ENCODE measurements around the gene CACNA2D4. TPM values are rescaled to one million over a fixed set of nuclear protein-coding genes. Genes with fewer than 3 reads are reported as not detected.

Gene CACNA2D4
- total RNA-seq, 1 experiment from 2014 or later, result 3.6 TPM

DNA sequence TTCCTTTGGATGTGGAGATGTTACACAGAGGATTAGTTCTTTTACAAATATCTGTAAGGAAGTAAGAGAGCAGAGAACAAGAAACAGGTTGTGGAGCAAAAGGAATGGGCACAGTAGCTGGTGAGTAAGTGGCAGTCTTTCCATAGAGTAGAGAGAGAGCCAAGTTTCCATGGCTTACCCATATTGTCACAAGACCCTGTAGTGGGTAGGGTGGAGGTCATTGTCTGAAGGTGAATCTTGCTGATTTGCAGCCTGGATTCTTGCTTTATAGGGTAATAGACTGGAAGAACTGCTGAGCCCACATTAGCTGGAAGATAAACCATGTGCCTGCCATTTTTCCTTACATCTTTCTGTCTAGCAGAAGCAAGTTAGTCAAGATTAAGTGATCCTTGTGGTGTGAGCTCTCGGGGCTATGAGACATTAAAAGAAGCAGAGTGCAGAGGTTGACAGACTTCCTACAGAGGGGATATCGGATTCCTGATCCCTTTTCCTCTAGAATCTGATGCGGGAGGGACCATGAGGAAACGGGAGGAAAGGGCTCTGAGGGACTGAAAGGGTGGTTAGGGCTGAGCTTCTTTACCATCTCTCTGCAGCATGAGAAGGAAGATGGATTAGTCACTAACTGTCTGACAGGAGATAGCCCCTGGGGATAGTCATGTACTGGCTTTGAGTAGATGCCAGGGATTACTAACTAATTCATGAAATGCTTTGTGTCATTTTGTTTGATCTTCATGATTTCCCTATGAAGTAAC is 142.1 kb downstream of the CACNA2D4 start:
- Histone ChIP-seq H3K27ac (no peak overlapping the region), H3K9me3 (replicated peaks) (no peaks in the 10 kb centered on the region), H3K36me3 (peaks cover 24% of the 10 kb centered on the region), H3K4me1 (peaks cover 9% of the 10 kb centered on the region; the same call in 1 of the 2 replicates), H3K27me3 (no peaks in the 10 kb centered on the region), H3K4me3 (no peak overlapping the region)
- peak in 1 of 2 experiments; percentile 32 for DNase-seq

DNA sequence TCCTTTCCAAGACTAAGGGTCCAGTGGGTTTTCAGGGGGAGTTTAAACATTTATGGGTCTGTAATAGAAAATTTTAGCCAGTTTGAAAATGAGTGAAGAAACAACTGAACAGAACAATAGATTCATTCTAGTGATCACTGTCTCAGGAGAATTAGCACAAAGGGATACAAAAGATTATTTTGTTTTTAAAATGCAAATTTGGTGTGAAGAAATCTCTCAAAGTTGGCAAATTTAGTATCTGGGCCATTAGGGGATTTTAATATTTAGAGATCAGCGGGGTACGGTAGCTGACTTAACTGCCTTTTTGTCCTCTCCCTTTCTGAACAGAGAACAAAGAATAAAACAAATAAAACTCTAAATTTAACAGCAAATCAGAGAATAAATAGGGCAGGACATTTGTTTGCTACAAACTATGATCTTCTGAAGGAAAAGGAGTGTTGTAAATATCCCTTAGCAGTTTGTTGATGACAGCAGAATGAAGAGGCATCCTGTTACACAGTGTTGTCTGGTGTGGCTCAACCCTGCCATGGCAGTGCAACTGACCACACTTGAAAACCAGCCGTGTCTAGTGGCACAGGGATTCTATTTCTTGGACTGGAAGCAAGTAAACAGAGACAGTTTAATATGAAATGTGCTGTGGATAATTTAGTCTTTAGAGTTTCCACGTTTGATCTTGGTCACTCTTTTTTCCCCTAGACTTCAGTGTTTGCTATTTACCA is 144.4 kb downstream of the CACNA2D4 start:
- Histone ChIP-seq H3K27me3 (no peaks in the 10 kb centered on the region), H3K4me1 (peaks cover 9% of the 10 kb centered on the region; the same call in 1 of the 2 replicates), H3K9me3 (replicated peaks) (no peaks in the 10 kb centered on the region), H3K4me3 (no peak overlapping the region), H3K36me3 (peaks cover 32% of the 10 kb centered on the region), H3K27ac (no peak overlapping the region)
- DNase-seq, result no peak

DNA sequence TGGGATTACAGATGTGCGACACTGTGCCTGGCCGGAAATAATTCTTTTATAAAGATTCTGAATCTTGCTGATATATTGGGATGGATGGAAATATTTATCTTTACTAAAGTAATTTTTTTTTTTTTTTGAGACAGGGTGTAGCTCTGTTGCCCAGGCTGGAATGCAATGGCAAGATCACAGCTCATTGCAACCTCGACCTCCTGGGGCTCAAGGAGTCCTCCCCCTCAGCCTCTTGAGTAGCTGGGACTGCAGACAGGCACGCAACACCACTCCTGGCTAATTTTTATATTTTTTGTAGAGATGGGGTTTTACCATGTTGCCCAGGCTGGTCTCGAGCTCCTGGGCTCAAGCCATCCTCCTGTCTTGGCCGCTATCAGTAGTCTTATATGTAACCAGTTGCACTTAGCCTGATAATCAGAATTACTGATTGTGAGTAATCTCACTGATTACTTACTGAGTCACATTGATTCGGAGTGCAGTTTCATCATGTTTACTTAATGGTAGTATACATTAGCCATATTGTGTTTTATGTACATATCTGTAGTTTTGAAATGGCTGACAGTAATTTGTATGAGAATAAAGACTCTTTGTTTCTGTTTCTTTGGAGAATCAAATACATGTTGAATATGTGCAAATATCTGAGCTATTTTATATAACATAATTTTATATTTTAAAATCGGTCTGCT is 148.5 kb downstream of the CACNA2D4 start:
- H3K4me3 ChIP-seq, result no peak overlapping the region
- H3K36me3 ChIP-seq, result peaks cover 25% of the 10 kb centered on the region
- H3K27me3 ChIP-seq, result no peaks in the 10 kb centered on the region
- DNase-seq, result no peak
- no peaks in the 10 kb centered on the region for H3K9me3 ChIP-seq (replicated peaks)
- no peak overlapping the region for H3K27ac ChIP-seq
- H3K4me1 ChIP-seq, result no peaks in the 10 kb centered on the region

GRCh38 chr12:1768615-1769014 is 149.8 kb downstream of the CACNA2D4 start:
- Histone ChIP-seq H3K36me3 (peaks cover 20% of the 10 kb centered on the region), H3K27me3 (no peaks in the 10 kb centered on the region), H3K4me3 (no peak overlapping the region), H3K4me1 (no peaks in the 10 kb centered on the region), H3K27ac (no peak overlapping the region), H3K9me3 (replicated peaks) (no peaks in the 10 kb centered on the region)
- no peak for DNase-seq

DNA sequence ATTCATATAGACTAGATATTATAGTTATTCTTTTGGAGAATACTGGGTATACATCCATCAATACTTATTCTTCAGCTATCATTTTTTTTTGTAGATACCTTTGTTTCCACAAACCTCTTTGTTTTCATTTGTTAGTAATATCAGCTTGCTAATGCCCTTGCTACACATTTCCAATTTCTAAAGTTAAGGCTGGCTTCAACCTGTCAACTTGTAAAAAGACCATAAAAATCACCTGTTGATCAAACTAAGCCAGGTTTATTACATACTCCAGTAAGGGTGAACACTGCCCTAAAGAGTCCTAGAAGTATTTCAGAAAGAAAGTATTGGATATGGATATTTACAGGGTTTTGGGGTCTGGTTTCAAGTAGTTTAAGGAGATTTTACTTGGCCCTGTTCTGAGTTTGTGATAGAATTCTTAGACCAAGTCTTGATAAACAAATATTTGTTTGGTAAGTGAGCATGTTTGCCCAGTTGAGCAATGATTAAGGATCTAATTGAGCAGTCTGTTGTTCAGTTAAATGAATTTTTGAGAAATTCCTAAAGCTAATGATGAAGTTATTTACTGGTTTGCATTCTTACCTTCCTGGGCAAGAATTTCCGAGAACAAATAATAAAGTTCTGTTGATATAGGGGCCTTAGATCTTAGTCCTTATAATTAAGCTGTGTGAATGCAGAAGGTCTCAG is 150.9 kb downstream of the CACNA2D4 start:
- Histone ChIP-seq H3K27ac (no peak overlapping the region), H3K36me3 (peaks cover 11% of the 10 kb centered on the region), H3K9me3 (replicated peaks) (no peaks in the 10 kb centered on the region), H3K4me1 (no peaks in the 10 kb centered on the region), H3K27me3 (no peaks in the 10 kb centered on the region), H3K4me3 (no peak overlapping the region)
- DNase-seq, result no peak

DNA sequence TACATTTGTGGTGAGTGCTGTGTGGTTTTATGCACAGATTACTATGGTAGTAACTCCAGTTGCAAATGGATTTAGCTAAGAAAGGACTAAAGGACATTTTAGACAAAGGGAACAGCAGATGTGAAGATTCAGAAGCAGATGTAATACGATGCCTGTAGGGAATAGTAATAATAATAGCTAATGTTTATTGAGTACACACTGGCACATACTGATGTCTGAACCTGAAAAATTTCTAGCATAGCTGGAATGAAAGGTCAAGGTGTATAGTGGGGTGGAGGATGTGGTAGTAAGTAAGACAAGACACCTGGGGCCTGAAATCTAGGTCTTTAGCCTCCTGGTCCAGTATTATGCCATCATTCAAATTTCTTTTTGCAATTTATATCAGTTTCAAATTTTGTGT is 152.3 kb downstream of the CACNA2D4 start:
- Histone ChIP-seq H3K4me3 (no peak overlapping the region), H3K36me3 (peaks cover 14% of the 10 kb centered on the region), H3K4me1 (no peaks in the 10 kb centered on the region), H3K9me3 (replicated peaks) (no peaks in the 10 kb centered on the region), H3K27ac (no peak overlapping the region), H3K27me3 (no peaks in the 10 kb centered on the region)
- DNase-seq, result no peak

GRCh38 chr12:1763153-1763552 is 155.3 kb downstream of the CACNA2D4 start:
- Histone ChIP-seq H3K27ac (no peak overlapping the region), H3K36me3 (peaks cover 8% of the 10 kb centered on the region), H3K27me3 (no peaks in the 10 kb centered on the region), H3K4me1 (peaks cover 14% of the 10 kb centered on the region), H3K4me3 (no peak overlapping the region), H3K9me3 (replicated peaks) (no peaks in the 10 kb centered on the region)
- no peak for DNase-seq

GRCh38 chr12:1761857-1762256 is 156.6 kb downstream of the CACNA2D4 start:
- Histone ChIP-seq H3K4me3 (no peak overlapping the region), H3K9me3 (replicated peaks) (no peaks in the 10 kb centered on the region), H3K27ac (no peak overlapping the region), H3K27me3 (no peaks in the 10 kb centered on the region), H3K36me3 (peaks cover 11% of the 10 kb centered on the region), H3K4me1 (peaks cover 19% of the 10 kb centered on the region)
- DNase-seq, result no peak

- Histone ChIP-seq H3K9me3 (replicated peaks) (no peaks in the 10 kb centered on the region), H3K36me3 (peaks cover 11% of the 10 kb centered on the region), H3K4me1 (peaks cover 19% of the 10 kb centered on the region), H3K27ac (no peak overlapping the region), H3K4me3 (no peak overlapping the region), H3K27me3 (no peaks in the 10 kb centered on the region)
- DNase-seq, result no peak
Observed at GRCh38 chr12:1760566-1761382, 157.7 kb downstream of the CACNA2D4 start.

GRCh38 chr12:1758887-1759286 is 159.6 kb downstream of the CACNA2D4 start:
- Histone ChIP-seq H3K4me3 (no peak overlapping the region), H3K9me3 (replicated peaks) (no peaks in the 10 kb centered on the region), H3K36me3 (peaks cover 21% of the 10 kb centered on the region), H3K27ac (peak overlapping the region; percentile 88), H3K4me1 (peaks cover 19% of the 10 kb centered on the region), H3K27me3 (no peaks in the 10 kb centered on the region)
- DNase-seq, result peak; percentile 47 to 84

GRCh38 chr12:1758376-1758775 is 160.1 kb downstream of the CACNA2D4 start:
- Histone ChIP-seq H3K9me3 (replicated peaks) (no peaks in the 10 kb centered on the region), H3K4me3 (no peak overlapping the region), H3K36me3 (peaks cover 22% of the 10 kb centered on the region), H3K27me3 (no peaks in the 10 kb centered on the region), H3K4me1 (peaks cover 19% of the 10 kb centered on the region), H3K27ac (peak overlapping the region; percentile 88)
- peak in 1 of 2 experiments; percentile 50 for DNase-seq

- Histone ChIP-seq H3K9me3 (replicated peaks) (no peaks in the 10 kb centered on the region), H3K4me3 (no peak overlapping the region), H3K4me1 (no peaks in the 10 kb centered on the region), H3K36me3 (peaks cover 8% of the 10 kb centered on the region), H3K27ac (no peak overlapping the region), H3K27me3 (no peaks in the 10 kb centered on the region)
- DNase-seq, result no peak
Observed at GRCh38 chr12:1750300-1750699, 168.2 kb downstream of the CACNA2D4 start.

- no peaks in the 10 kb centered on the region for H3K4me1 ChIP-seq
- H3K9me3 ChIP-seq (replicated peaks), result no peaks in the 10 kb centered on the region
- H3K27ac ChIP-seq, result no peak overlapping the region
- no peak overlapping the region for H3K4me3 ChIP-seq
- DNase-seq, result peak; percentile 32 to 55
- peaks cover 8% of the 10 kb centered on the region for H3K36me3 ChIP-seq
- H3K27me3 ChIP-seq, result no peaks in the 10 kb centered on the region
Observed at GRCh38 chr12:1749019-1749418, 169.4 kb downstream of the CACNA2D4 start.

GRCh38 chr12:1747609-1748008 is 170.8 kb downstream of the CACNA2D4 start:
- Histone ChIP-seq H3K36me3 (peaks cover 5% of the 10 kb centered on the region), H3K4me1 (no peaks in the 10 kb centered on the region), H3K4me3 (no peak overlapping the region), H3K27ac (no peak overlapping the region), H3K27me3 (no peaks in the 10 kb centered on the region), H3K9me3 (replicated peaks) (no peaks in the 10 kb centered on the region)
- DNase-seq, result no peak

Data from SJCRH30 (cell line).